ENCODE results near the gene TNFRSF9. TPM values are rescaled to one million over a fixed set of nuclear protein-coding genes. Genes with fewer than 3 reads are reported as not detected.

TNFRSF9 gene
- total RNA-seq, 1 experiment from 2014 or later = not detected

DNA sequence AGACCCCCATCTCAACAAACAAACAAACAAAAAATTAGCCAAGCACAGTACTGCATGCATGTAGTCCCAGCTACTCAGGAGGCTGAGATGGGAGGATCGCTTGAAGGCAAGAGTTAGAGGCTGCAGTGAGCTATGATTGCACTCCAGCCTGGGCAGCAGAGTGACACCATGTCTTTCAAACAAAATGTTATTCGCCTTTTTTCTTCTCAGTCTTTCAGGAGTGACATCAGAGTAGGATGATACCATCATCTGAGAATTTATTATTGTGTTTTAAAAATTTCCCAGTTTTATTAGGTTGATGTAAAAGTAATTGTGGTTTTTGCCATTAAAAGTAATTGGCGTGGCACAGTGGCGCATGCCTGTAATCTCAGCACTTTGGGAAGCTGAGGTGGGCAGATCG is 31.6 kb upstream of the TNFRSF9 start:
- no peaks in the 10 kb centered on the region for H3K27me3 ChIP-seq (ENCODE audit: insufficient read depth, low read length)
- H3K27ac ChIP-seq (ENCODE audit: insufficient read length, low read depth, low read length) = no peak overlapping the region
- H3K9me3 Mint-ChIP-seq = no peaks in the 10 kb centered on the region
- no peak overlapping the region for H2AK5ac ChIP-seq (ENCODE audit: insufficient read length, low read length)
- H3K4me1 Mint-ChIP-seq = peaks cover 2% of the 10 kb centered on the region in 2 experiments
- no peaks in the 10 kb centered on the region for H3K27me3 Mint-ChIP-seq (ENCODE audit: low read depth)
- no peak overlapping the region for H2BK120ac ChIP-seq (ENCODE audit: low read depth, low read length, poor library complexity, severe bottlenecking)
- no peak overlapping the region for H2BK15ac ChIP-seq (ENCODE audit: low read depth, low read length)
- H3K56ac ChIP-seq (ENCODE audit: insufficient read length, low read depth, low read length) = no peak overlapping the region
- H2BK20ac ChIP-seq (ENCODE audit: low read depth, low read length, poor library complexity, severe bottlenecking) = no peak overlapping the region
- no peak overlapping the region for H3K4me3 Mint-ChIP-seq
- no peak overlapping the region for H3K18ac ChIP-seq (ENCODE audit: insufficient read length, low read depth, low read length)
- no peaks in the 10 kb centered on the region for H3K23me2 ChIP-seq (ENCODE audit: insufficient read length, low read depth, low read length, poor library complexity, severe bottlenecking)
- no peak overlapping the region for H3K4me2 ChIP-seq (ENCODE audit: insufficient read depth, insufficient read length, low read length)
- H3K9ac ChIP-seq (ENCODE audit: extremely low read depth, insufficient read length, low read length) = no peak overlapping the region
- H3K36me3 Mint-ChIP-seq (ENCODE audit: insufficient read depth in 1 of 3, low read depth in 3 of 3) = peaks cover 44 to 63% (median 53%) of the 10 kb centered on the region in 3 experiments
- H3K23ac ChIP-seq (ENCODE audit: insufficient read length, low read depth, low read length) = no peak overlapping the region
- no peak for TF ChIP-seq CTCF (conservative IDR thresholded peaks at IDR 0.05)
- H4K91ac ChIP-seq (ENCODE audit: insufficient read length, low read depth, low read length) = no peak overlapping the region
- no peaks in the 10 kb centered on the region for H3K4me1 ChIP-seq (ENCODE audit: insufficient read depth, low read length)
- no peak overlapping the region for H3K14ac ChIP-seq (ENCODE audit: insufficient read depth, low read length)
- no peak overlapping the region for H3K27ac Mint-ChIP-seq
- no peak overlapping the region for H4K8ac ChIP-seq (replicated peaks; ENCODE audit: insufficient read length, low read depth, low read length)
- no peak overlapping the region for H4K5ac ChIP-seq (ENCODE audit: insufficient read length, low read depth, low read length)
- no peak overlapping the region for H2AFZ ChIP-seq (ENCODE audit: low read length)
- no peak overlapping the region for H3T11ph ChIP-seq (ENCODE audit: low read length)
- H2BK12ac ChIP-seq (ENCODE audit: insufficient read length, low read depth, low read length) = no peak overlapping the region
- H2BK5ac ChIP-seq (ENCODE audit: insufficient read length, low read length) = no peak overlapping the region
- H4K20me1 ChIP-seq (ENCODE audit: control insufficient read depth, insufficient read depth, insufficient read length) = no peaks in the 10 kb centered on the region
- no peak for DNase-seq
- H3K79me2 ChIP-seq (ENCODE audit: insufficient read depth, low read length) = peaks cover 2% of the 10 kb centered on the region; the same call in 1 of the 2 replicates
- H3K4ac ChIP-seq (ENCODE audit: low read depth, low read length) = no peak overlapping the region
- WGBS (ENCODE audit: extremely low coverage, insufficient read length, low lambda C conversion rate) = no CpG with 5 or more reads among the region's 5 CpGs
- H3K79me1 ChIP-seq (ENCODE audit: insufficient read depth, low read depth, low read length, poor library complexity, severe bottlenecking) = peaks cover 6% of the 10 kb centered on the region
- H3K9me3 ChIP-seq (ENCODE audit: control insufficient read depth, low read depth, low read length) = no peaks in the 10 kb centered on the region
